Sigmoid colon (tissue), 7 donors: ENCODE results near the gene SLC25A30. TPM values are rescaled to one million over a fixed set of nuclear protein-coding genes. Genes with fewer than 3 reads are reported as not detected.
"Not testable (repeated sequence)": the region's sequence is repeated elsewhere in the genome, so short reads cannot be mapped to it uniquely, and the experiment has no call there.

Experiments
- DNase-seq: peaks from one replicate; pipeline ENCODE4 v3.0.0-alpha.2; 2019
- H3K27ac ChIP-seq, 4 donors: fragments of 200-600 bp; sonication (generic); one replicate each; pipeline ENCODE4 v1.5.1; 2016 to 2019; ENCODE audit warnings: mild to moderate bottlenecking in 1 of 4
- H3K27me3 ChIP-seq, 3 donors: fragments of 200-600 bp; sonication (generic); one replicate each; pipeline ENCODE4 v1.5.1; 2019; ENCODE audit warnings: mild to moderate bottlenecking in 1 of 3
- H3K36me3 ChIP-seq, 4 donors: fragments of 200-600 bp; sonication (generic); one replicate each; pipeline ENCODE4 v1.5.1; 2016 to 2019
- H3K4me1 ChIP-seq, 4 donors: fragments of 200-600 bp; sonication (generic); one replicate each; pipeline ENCODE4 v1.5.1; 2017 to 2019
- H3K4me3 ChIP-seq, 4 donors: fragments of 200-600 bp; sonication (generic); one replicate each; pipeline ENCODE4 v1.5.1; 2017 to 2019; ENCODE audit warnings: mild to moderate bottlenecking in 2 of 4, moderate library complexity in 1 of 4
- H3K9me3 ChIP-seq, 4 donors: fragments of 200-600 bp in 3 of 4; sonication (generic) in 3 of 4; one replicate each; pipeline versions ENCODE4 v1.5.1 to v1.6.1; 2013 to 2019
- EP300 ChIP-seq, 4 donors: sonication (generic); formaldehyde crosslinking; IDR thresholded peaks; one replicate each; pipeline ENCODE4 v1.6.1; 2017; ENCODE audit warnings: antibody characterized with exemption in 4 of 4
- POLR2A ChIP-seq, 2 donors: fragments of 450-650 bp; IDR thresholded peaks; one replicate each; pipeline ENCODE4 v1.6.1; 2016; ENCODE audit warnings: antibody characterized with exemption in 2 of 2, mild to moderate bottlenecking in 2 of 2, moderate library complexity in 2 of 2
- POLR2AphosphoS5 ChIP-seq, 4 donors: sonication (generic); formaldehyde crosslinking; IDR thresholded peaks; one replicate each; pipeline ENCODE4 v1.6.1; 2017; ENCODE audit warnings: antibody characterized with exemption in 4 of 4
- WGBS, 2 donors: extraction: QIAGEN DNeasy Blood & Tissue Kit; methylation state at CpG; one replicate each; pipeline ENCODE4 v1.1.7; 2013; 5-methylcytosine and 5-hydroxymethylcytosine counted together
- intact Hi-C: fragments of 100-400 bp; cut with DNase I; formaldehyde crosslinking; loops from one replicate; pipeline ENCODE4 v1.15.1; 2023
- polyA plus RNA-seq, 3 donors: library from polyadenylated mRNA; stranded (reverse); fragments of 200-250 nt; gene quantifications; one replicate each; pipeline ENCODE4 v1.2.3, GENCODE V29; 2013
- total RNA-seq, 4 donors: library from RNA; depleted of rRNA; stranded (reverse); fragments of >200 nt; gene quantifications; one replicate each; pipeline ENCODE4 v1.1.0, GENCODE V29; 2016
- TF ChIP-seq, protein P1 (sequence below), 4 experiments: fragments of 450-650 bp in 3 of 4; fragments of 200-600 bp in 1 of 4; IDR thresholded peaks; one replicate each; pipeline ENCODE4 v1.5.1; 2016 to 2019; ENCODE audit warnings: antibody characterized with exemption in 4 of 4, mild to moderate bottlenecking in 3 of 4, moderate library complexity in 2 of 4
- donor health status: healthy with polysubstance abuse.
- donor health status: Bipolar disorder and iron deficiency.
- donor health status: healthy.

The SLC25A30 gene
- total and polyA plus RNA-seq, 7 donors, result 5.8 to 15.9 (median 9.1) TPM

DNA sequence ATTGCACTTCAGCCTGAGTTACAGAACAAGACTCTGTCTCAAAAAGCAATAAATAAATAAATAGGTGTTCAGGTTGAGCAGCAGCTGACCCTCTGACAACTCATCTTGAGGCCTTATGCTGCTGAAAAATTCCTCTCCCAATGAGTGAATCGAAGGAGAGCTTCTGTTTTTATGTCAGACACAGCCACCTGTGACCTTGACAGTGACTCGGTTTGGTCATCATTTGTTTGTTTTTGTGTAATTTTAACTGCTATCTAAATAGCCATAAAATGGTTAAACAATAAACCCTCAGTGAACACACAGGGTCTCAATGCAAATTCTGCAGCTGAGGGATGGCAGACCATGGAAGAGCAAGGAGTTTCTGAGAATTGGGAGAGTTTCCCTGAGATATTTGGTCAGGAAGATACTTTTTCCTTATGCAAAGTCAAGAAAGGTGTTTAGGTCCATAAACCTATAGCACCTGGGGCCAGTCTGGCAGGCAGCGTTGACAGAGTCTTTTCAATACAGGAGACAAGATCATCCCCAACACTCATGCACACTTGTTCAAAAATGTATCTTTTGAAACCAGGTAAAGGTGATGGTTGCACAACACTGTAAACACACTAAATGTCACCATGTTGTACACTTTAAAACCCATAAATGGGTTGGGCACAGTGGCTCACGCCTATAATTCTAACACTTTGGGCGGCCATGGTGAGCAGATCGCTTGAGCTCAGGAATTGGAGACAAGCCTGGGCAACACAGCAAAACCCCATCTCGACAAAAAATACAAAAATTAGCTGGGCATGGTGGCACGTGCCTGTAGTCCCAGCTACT is 16.6 kb upstream of the SLC25A30 start:
- WGBS, 2 donors, result 15 to 64% methylated on average over 8 of the region's 8 CpGs
- Histone ChIP-seq H3K27ac (no peak overlapping the region), H3K4me1 (no peaks in the 10 kb centered on the region), H3K27me3 (no peaks in the 10 kb centered on the region), H3K9me3 (no peaks in the 10 kb centered on the region), H3K36me3 (no peaks in the 10 kb centered on the region), H3K4me3 (no peak overlapping the region)
- intact Hi-C loops, result no loop called here
- TF ChIP-seq EP300 (IDR thresholded peaks at IDR 0.05) (no peak), POLR2AphosphoS5 (IDR thresholded peaks at IDR 0.05) (no peak)
- TF ChIP-seq, protein P1, sequence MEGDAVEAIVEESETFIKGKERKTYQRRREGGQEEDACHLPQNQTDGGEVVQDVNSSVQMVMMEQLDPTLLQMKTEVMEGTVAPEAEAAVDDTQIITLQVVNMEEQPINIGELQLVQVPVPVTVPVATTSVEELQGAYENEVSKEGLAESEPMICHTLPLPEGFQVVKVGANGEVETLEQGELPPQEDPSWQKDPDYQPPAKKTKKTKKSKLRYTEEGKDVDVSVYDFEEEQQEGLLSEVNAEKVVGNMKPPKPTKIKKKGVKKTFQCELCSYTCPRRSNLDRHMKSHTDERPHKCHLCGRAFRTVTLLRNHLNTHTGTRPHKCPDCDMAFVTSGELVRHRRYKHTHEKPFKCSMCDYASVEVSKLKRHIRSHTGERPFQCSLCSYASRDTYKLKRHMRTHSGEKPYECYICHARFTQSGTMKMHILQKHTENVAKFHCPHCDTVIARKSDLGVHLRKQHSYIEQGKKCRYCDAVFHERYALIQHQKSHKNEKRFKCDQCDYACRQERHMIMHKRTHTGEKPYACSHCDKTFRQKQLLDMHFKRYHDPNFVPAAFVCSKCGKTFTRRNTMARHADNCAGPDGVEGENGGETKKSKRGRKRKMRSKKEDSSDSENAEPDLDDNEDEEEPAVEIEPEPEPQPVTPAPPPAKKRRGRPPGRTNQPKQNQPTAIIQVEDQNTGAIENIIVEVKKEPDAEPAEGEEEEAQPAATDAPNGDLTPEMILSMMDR (IDR thresholded peaks at IDR 0.05), result no peak
- no peak for DNase-seq

DNA sequence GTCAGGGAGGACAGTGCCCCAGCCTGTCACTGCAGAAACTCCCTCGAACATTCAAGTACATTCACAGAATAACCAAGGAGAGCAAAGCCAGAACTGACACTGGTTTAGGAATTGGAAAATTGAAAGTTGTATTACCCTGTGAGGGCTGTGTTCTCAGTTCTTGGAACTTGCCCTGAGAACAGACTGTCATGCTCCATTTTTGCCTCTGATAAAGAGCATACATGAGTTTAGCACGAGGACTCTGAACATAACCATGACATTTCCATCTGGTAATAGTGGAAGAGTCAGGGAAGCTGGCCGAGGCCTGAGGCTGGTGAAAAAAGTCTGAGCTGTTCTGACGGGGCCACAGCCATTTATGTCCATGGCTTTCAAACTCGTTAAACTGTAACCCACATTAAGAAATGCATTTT is 15.2 kb upstream of the SLC25A30 start:
- TF ChIP-seq EP300 (IDR thresholded peaks at IDR 0.05), result no peak
- no peak for TF ChIP-seq POLR2AphosphoS5 (IDR thresholded peaks at IDR 0.05)
- TF ChIP-seq, protein P1 (IDR thresholded peaks at IDR 0.05), result no peak
- no peak for TF ChIP-seq POLR2A (IDR thresholded peaks at IDR 0.05)
- H3K27ac ChIP-seq, result no peak overlapping the region
- no peaks in the 10 kb centered on the region for H3K9me3 ChIP-seq
- no peak for DNase-seq
- no peaks in the 10 kb centered on the region for H3K4me1 ChIP-seq
- H3K27me3 ChIP-seq, result no peaks in the 10 kb centered on the region
- no peak overlapping the region for H3K4me3 ChIP-seq
- intact Hi-C loops, result no loop called here
- WGBS, 2 donors, result 21 to 68% methylated on average over 5 of the region's 5 CpGs
- no peaks in the 10 kb centered on the region for H3K36me3 ChIP-seq

DNA sequence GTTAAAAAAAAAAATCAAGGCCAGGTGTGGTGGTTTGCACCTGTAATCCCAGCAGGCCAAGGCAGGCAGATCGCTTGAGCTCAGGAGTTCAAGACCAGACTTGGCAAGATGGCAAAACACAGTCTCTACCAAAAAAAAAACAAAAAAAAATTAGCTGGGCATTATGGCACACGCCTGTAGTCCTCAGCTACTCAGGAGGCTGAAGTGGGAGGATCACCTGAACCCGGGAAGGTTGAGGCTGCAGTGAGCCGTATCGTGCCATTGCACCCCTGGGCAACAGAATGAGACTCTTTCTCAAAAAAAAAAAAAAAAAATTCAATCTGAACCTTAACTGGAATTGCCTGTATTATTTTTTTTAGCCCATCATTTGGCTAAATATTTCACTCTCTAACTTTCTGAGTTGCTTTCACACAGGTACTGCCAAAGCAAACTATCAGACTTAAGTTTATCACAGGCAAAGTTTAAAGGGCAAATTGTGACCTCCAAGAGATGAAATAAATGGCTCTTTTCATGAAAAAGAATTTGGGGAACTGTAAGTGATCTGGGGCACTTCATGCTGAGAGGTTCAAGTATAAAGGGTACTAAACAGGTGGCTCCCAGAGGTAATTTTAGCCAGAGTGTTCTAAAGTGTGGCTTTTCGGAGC is 14.7 kb upstream of the SLC25A30 start:
- Histone ChIP-seq H3K27me3 (no peaks in the 10 kb centered on the region), H3K4me1 (no peaks in the 10 kb centered on the region), H3K27ac (no peak overlapping the region), H3K4me3 (no peak overlapping the region), H3K36me3 (no peaks in the 10 kb centered on the region), H3K9me3 (no peaks in the 10 kb centered on the region)
- intact Hi-C loops, result no loop called here
- TF ChIP-seq POLR2A (IDR thresholded peaks at IDR 0.05) (no peak), EP300 (IDR thresholded peaks at IDR 0.05) (no peak), POLR2AphosphoS5 (IDR thresholded peaks at IDR 0.05) (no peak)
- TF ChIP-seq, protein P1 (IDR thresholded peaks at IDR 0.05), result no peak
- 79 to 93% methylated on average over 6 of the region's 6 CpGs for WGBS, 2 donors
- no peak for DNase-seq

DNA sequence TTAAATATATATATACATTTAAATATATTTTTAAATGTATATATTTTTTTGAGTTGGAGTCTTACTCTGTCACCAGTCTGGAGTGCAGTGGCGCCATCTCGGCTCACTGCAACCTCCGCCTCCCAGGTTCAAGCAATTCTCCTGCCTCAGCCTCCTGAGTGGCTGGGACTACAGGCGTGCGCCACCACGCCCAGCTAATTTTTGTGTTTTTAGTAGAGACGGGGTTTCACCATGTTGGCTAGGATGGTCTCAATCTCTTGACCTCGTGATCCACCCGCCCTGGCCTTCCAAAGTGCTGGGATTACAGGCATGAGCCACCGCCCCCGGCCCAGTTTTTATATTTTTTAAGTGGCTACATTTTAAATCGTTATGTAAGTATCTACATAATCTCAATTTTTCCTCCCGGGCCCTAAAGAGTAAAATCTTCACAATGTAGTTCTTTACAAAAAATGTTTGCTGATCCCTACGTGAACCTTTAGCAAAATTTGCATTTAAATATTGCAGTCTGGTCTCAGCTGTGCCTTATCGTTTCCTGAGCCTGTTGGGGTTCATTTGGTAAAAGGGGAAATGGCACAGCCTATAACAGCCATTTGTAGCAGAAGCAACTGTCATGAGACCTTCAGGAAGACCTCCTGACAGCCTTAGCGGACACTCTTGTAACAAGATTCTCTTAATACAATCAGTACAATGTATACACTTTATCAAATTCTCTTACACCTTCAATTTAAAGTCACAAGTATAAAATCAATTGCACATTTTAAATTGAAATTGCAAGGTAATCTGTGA is 8.1 kb upstream of the SLC25A30 start:
- H3K27ac ChIP-seq, intact Hi-C loops: not testable (repeated sequence)

DNA sequence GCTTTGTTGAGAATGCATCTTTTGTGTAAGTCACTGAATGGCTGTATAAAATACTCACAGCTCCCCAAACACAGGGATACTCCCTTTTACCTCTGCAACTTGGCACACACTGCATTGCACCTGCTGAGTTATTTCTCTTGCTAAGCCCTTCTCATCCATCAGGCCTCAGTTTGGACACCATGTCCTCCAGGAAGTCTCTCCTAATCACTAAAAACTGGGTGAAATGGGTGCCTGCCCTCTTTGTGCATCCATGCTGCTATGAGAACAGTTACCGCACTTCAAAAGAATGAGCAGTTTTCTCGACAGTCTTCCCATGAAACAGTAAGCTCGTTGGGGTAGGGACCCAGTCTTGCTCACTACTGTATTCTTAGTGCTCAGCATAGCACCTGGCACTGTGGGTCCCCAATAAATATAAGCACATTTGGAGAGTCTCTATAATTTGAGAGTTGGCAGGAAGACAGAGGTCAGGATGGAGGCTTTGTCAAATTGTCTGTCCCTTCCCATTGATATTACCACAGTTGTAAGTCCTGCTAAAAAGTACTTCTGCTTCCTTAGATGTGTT is 4.6 kb upstream of the SLC25A30 start:
- Histone ChIP-seq H3K4me1 (peaks cover 0 to under 1% (median 0%) of the 10 kb centered on the region in 4 donors), H3K27ac (no peak overlapping the region), H3K27me3 (no peaks in the 10 kb centered on the region), H3K36me3 (no peaks in the 10 kb centered on the region), H3K9me3 (no peaks in the 10 kb centered on the region), H3K4me3 (no peak overlapping the region)
- TF ChIP-seq, protein P1 (IDR thresholded peaks at IDR 0.05), result no peak
- TF ChIP-seq EP300 (IDR thresholded peaks at IDR 0.05) (no peak), POLR2A (IDR thresholded peaks at IDR 0.05) (no peak)
- intact Hi-C loops, result no loop called here
- DNase-seq, result no peak
- 24 to 63% methylated on average over 3 of the region's 3 CpGs for WGBS, 2 donors

More for the DNA sequence above, 8.1 kb upstream of the SLC25A30 start:
- not testable (repeated sequence) for H3K27me3 ChIP-seq, DNase-seq, H3K4me1 ChIP-seq, H3K36me3 ChIP-seq, H3K9me3 ChIP-seq, H3K4me3 ChIP-seq
- WGBS, 2 donors, result 83 to 91% methylated on average over 16 of the region's 16 CpGs
